ENCODE measurements around the gene HAPLN2. TPM values are rescaled to one million over a fixed set of nuclear protein-coding genes. Genes with fewer than 3 reads are reported as not detected.

The HAPLN2 gene
- total RNA-seq, 1 donor from 2014 or later: 1.4 TPM

DNA sequence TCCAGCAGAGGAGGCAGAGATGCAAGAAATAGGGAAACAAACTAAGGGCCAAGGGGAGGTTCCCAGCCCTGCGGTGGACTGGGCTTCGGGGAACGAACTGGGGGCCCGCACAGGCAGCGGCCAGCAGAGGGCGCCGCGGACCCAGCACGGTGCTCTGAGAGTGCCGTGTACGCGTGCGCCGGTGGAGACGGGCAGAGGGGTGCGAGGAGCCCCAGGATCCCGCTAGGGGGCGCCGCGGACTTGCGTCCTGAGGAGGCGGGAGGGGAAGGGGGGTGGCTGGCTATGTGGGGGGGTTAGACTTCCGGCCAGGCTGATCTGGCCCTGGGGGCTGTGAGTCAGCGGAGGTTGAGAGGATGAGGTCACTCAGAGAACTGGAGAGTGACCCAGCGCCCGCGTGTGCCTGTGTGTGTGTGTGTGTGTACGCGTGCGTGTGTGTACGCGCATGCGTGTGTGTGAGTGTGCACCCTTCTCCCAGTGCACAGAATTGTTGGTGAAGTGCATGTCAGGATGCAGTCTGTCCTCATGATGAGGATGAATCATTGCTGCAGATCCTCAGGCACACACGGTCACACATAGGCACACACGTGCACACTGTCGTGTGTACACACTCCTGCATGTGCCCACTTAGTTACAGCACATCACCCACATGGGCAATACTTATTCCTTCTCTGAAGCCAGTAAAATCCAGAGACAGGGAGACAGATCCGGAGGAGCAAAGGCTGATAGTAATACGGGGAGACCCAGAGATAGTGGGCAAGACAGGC lies 41.0 kb downstream of the HAPLN2 start:
- H3K27ac ChIP-seq: peak overlapping the region; percentile 88 to 90
- peak; percentile 86 to 99 for DNase-seq (ENCODE audit: low spot score in 2 of 2)
- no peaks in the 10 kb centered on the region for H3K9me3 ChIP-seq
- no peaks in the 10 kb centered on the region for H3K36me3 ChIP-seq
- peak overlapping the region in 1 of 2 donors; percentile 27 for H3K4me3 ChIP-seq
- intact Hi-C loops (cut with DNase I): loop anchor here (1.0 to 5.0 kb wide), 5 partner anchors 18 to 203 kb away; partner anchors contain the start of genes CRABP2 and MEF2D
- no peaks in the 10 kb centered on the region for H3K27me3 ChIP-seq
- peaks cover 50 to 66% of the 10 kb centered on the region in 2 donors for H3K4me1 ChIP-seq
- TF ChIP-seq, protein P1, sequence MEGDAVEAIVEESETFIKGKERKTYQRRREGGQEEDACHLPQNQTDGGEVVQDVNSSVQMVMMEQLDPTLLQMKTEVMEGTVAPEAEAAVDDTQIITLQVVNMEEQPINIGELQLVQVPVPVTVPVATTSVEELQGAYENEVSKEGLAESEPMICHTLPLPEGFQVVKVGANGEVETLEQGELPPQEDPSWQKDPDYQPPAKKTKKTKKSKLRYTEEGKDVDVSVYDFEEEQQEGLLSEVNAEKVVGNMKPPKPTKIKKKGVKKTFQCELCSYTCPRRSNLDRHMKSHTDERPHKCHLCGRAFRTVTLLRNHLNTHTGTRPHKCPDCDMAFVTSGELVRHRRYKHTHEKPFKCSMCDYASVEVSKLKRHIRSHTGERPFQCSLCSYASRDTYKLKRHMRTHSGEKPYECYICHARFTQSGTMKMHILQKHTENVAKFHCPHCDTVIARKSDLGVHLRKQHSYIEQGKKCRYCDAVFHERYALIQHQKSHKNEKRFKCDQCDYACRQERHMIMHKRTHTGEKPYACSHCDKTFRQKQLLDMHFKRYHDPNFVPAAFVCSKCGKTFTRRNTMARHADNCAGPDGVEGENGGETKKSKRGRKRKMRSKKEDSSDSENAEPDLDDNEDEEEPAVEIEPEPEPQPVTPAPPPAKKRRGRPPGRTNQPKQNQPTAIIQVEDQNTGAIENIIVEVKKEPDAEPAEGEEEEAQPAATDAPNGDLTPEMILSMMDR (IDR thresholded peaks at IDR 0.05): peak; percentile 99 to 100 (median 99)

DNA sequence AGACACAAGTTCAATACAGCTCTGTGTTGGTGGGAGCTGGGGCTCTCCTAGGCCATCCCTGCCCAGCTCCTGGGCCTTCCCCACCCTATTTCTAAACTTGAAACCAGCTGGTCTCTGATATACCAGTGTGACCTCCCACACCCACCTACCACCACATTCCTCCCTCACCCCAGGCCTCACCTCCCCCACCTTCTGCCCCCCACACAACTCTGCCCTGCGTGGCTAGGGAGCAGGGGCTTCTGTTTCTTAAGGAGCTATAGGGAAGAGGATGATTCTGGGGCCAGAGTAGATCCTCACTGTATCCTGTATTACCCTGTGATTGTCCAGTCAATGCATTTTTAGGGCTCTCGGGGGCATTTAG lies 41.5 kb downstream of the HAPLN2 start:
- peak overlapping the region; percentile 14 to 15 for H3K4me3 ChIP-seq
- intact Hi-C loops (cut with DNase I): loop anchor here (1.0 to 5.0 kb wide), 4 partner anchors 18 to 158 kb away; partner anchors contain the start of genes CRABP2 and MEF2D
- no peak for DNase-seq (ENCODE audit: low spot score in 2 of 2)
- H3K9me3 ChIP-seq: no peaks in the 10 kb centered on the region
- H3K36me3 ChIP-seq: no peaks in the 10 kb centered on the region
- peaks cover 53 to 72% of the 10 kb centered on the region in 2 donors for H3K4me1 ChIP-seq
- no peaks in the 10 kb centered on the region for H3K27me3 ChIP-seq
- H3K27ac ChIP-seq: peak overlapping the region; percentile 88 to 90
- TF ChIP-seq, protein P1 (IDR thresholded peaks at IDR 0.05): no peak

DNA sequence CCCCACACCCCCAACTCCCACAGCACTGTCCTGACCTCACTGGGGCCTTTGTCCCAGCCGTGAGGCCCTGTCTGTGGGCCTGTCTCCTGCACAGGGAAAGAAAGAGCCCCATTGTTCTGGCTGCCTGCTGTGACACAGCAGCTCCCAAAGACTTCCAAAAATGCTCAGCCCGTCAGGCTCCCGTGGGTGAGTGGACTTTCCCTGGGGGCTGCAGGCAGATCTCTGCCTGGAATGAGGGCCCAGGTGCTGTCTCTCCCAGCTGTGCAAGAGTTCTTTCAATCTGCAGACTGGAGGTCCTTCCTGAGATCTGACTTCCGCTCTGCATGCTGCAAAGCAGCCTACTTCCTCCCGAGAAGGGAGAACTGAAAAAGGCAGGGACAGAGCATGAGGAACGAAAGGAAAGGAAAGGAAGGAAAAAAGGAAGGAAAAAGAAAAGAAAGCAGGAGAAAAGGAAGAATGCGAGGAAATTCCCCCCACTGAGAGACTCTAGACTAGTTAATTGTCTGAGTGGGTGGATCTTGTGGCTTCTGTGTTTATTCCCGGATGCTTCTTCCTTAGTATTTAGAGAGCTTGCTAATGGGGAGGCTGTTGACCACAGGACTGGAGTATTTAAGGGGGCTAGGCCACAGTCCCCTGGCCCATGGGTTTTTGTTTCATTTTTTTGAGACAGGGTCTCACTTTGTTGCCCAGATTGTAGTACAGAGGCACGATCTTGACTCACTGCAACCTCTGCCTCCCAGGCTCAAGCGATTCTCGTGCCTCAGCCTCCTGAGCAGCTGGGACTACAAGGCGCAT lies 43.0 kb downstream of the HAPLN2 start:
- Histone ChIP-seq H3K4me3 (no peak overlapping the region), H3K4me1 (peaks cover 47 to 70% of the 10 kb centered on the region in 2 donors), H3K27me3 (no peaks in the 10 kb centered on the region), H3K27ac (peak overlapping the region; percentile 88 to 90), H3K36me3 (no peaks in the 10 kb centered on the region), H3K9me3 (no peaks in the 10 kb centered on the region)
- intact Hi-C loops (cut with DNase I): loop anchor here (5.0 kb wide), 1 partner anchor 160 kb away; the partner anchor contains the start of gene MEF2D
- no peak for DNase-seq (ENCODE audit: low spot score in 2 of 2)
- TF ChIP-seq, protein P1 (IDR thresholded peaks at IDR 0.05): no peak

DNA sequence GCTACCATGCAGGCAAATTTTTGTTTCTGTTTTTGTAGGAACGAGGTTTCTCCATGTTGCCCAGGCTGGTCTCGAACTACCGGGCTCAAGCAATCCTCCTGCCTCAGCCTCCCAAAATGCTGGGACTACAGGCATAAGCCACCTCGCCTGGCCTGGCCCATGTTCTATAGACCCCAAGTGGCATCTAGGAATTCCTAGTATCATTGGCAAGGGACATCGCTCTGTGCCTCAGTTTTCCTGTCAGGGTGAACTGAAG lies 43.5 kb downstream of the HAPLN2 start:
- no peaks in the 10 kb centered on the region for H3K36me3 ChIP-seq
- no peak for DNase-seq (ENCODE audit: low spot score in 2 of 2)
- TF ChIP-seq, protein P1 (IDR thresholded peaks at IDR 0.05): no peak
- no peak overlapping the region for H3K4me3 ChIP-seq
- intact Hi-C loops (cut with DNase I): loop anchor here (5.0 kb wide), 1 partner anchor 160 kb away; the partner anchor contains the start of gene MEF2D
- H3K4me1 ChIP-seq: peaks cover 45 to 72% of the 10 kb centered on the region in 2 donors
- H3K27me3 ChIP-seq: no peaks in the 10 kb centered on the region
- H3K27ac ChIP-seq: peak overlapping the region; percentile 88 to 90
- H3K9me3 ChIP-seq: no peaks in the 10 kb centered on the region

DNA sequence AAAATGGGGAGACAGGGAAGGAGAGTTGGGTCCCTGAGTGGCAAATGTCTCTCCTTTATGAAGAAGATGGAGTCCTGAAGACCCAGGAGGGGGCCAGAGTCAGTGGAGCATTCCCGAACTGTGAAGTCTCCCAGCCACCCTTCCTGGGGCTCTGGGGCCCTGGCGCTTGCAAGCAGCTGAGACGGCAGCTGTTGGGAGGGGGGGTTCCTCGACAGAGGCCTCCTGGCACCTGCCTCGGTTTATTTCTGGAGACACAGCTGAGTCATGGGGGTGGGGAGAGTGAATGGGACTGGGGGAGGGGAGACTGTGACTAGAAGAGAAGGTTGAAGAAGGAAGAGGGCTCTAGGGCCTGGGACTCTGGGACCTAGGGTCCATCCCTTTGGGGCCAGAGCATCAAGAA lies 44.0 kb downstream of the HAPLN2 start:
- Histone ChIP-seq H3K36me3 (no peaks in the 10 kb centered on the region), H3K4me1 (peaks cover 45 to 73% of the 10 kb centered on the region in 2 donors), H3K4me3 (no peak overlapping the region), H3K27ac (peak overlapping the region; percentile 88 to 90), H3K9me3 (no peaks in the 10 kb centered on the region), H3K27me3 (no peaks in the 10 kb centered on the region)
- DNase-seq (ENCODE audit: low spot score in 2 of 2): peak; percentile 53 to 92
- intact Hi-C loops (cut with DNase I): loop anchor here (5.0 kb wide), 1 partner anchor 161 kb away; the partner anchor contains the start of gene MEF2D
- TF ChIP-seq, protein P1 (IDR thresholded peaks at IDR 0.05): no peak

Data from ascending aorta (tissue), 2 donors.